ENCODE results near the gene PHF12. TPM values are rescaled to one million over a fixed set of nuclear protein-coding genes. Genes with fewer than 3 reads are reported as not detected.

Gene PHF12
- 10 to 100 TPM; 39.1 to 54.3 (median 45.2) TPM for total RNA-seq
- polyA plus RNA-seq, result 10 to 100 TPM in 2 of 3 donors, 1 to 10 TPM in 1; 6.9 to 24.7 (median 13.8) TPM

DNA sequence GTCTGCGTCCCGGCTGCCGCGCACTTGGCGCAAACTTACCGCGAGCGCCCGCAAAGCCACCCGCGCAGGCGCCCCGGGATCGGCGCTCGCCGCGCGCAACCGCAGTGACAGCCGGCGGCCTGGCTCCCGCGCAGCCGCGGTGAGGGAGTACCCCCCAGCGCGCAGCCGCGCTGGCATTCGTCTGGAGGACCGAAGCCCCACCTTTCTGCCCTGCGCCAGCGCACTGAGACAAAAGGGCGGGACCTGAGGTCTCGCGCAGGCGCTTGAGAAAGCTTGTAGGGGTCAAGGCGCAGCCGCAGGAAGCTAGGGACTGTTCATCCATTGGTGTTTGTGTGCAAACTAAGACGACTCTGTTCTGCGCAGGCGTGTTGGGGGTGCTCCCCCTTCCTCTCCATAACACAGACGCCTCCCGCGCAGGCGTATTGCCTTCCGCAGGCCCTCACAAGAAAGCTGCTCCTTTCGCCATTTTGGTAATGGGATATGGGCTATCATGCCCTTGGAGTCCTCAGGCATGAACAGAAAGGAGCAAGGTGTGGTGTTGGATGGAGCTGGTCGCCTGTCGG, at the start of gene PHF12:
Gene PHF12 (minus strand): TSS at position 91 of the 563 bp plus-strand sequence. CDS start 558 bp downstream, outside the sequence.
- Histone ChIP-seq H3K27me3 (no peaks in the 10 kb centered on the region), H3K36me3 (no peaks in the 10 kb centered on the region), H3K9me3 (no peaks in the 10 kb centered on the region), H3K4me1 (peaks cover 0 to 35% (median 22%) of the 10 kb centered on the region in 4 donors), H3K4me3 (peak within 1 kb of the TSS; percentile 92 to 96 (median 95)), H3K27ac (peak within 1 kb of the TSS; percentile 94 to 99 (median 98))
- 0% methylated on average over 51 of the region's 51 CpGs for WGBS, 2 donors
- no peak for TF ChIP-seq EP300 (IDR thresholded peaks at IDR 0.05)
- peak; percentile 93 to 97 (median 96) for TF ChIP-seq POLR2AphosphoS5 (IDR thresholded peaks at IDR 0.05)
- TF ChIP-seq POLR2A (IDR thresholded peaks at IDR 0.05), result peak; percentile 63 to 88
- peak; percentile 100 for DNase-seq
- intact Hi-C loops (cut with DNase I), result loop anchor here (2.0 to 5.0 kb wide), 3 partner anchors 55 to 614 kb away; partner anchors contain the start of genes FLOT2, IFT20, NEK8 and TNFAIP1

GRCh38 chr17:29000973-29001372, 49.7 kb upstream of the PHF12 start:
- no peak overlapping the region for H3K27ac ChIP-seq
- peaks cover 19 to 31% (median 30%) of the 10 kb centered on the region in 3 donors for H3K27me3 ChIP-seq
- no peaks in the 10 kb centered on the region for H3K36me3 ChIP-seq
- no peak for TF ChIP-seq EP300 (IDR thresholded peaks at IDR 0.05)
- TF ChIP-seq POLR2AphosphoS5 (IDR thresholded peaks at IDR 0.05), result no peak
- no peak for TF ChIP-seq CTCF (IDR thresholded peaks at IDR 0.05)
- TF ChIP-seq POLR2A (IDR thresholded peaks at IDR 0.05), result no peak
- H3K9me3 ChIP-seq, result no peaks in the 10 kb centered on the region
- intact Hi-C loops (cut with DNase I), result no loop called here
- no peak overlapping the region for H3K4me3 ChIP-seq
- 74 to 82% methylated on average over 5 of the region's 5 CpGs for WGBS, 2 donors
- H3K4me1 ChIP-seq, result peaks cover 0 to 9% (median 9%) of the 10 kb centered on the region in 4 donors
- no peak for DNase-seq

- no peak overlapping the region for H3K27ac ChIP-seq
- H3K27me3 ChIP-seq, result peaks cover 1 to 14% (median 13%) of the 10 kb centered on the region in 3 donors
- TF ChIP-seq POLR2AphosphoS5 (IDR thresholded peaks at IDR 0.05) (no peak), POLR2A (IDR thresholded peaks at IDR 0.05) (no peak), EP300 (IDR thresholded peaks at IDR 0.05) (no peak), CTCF (IDR thresholded peaks at IDR 0.05) (no peak)
- no peak for DNase-seq
- WGBS, 2 donors, result 39 to 42% methylated on average over 5 of the region's 5 CpGs
- intact Hi-C loops (cut with DNase I), result no loop called here
- no peaks in the 10 kb centered on the region for H3K36me3 ChIP-seq
- no peaks in the 10 kb centered on the region for H3K9me3 ChIP-seq
- no peaks in the 10 kb centered on the region for H3K4me1 ChIP-seq
- H3K4me3 ChIP-seq, result no peak overlapping the region
Observed at GRCh38 chr17:28999206-28999605, 47.9 kb upstream of the PHF12 start.

- Histone ChIP-seq H3K27me3 (peaks cover 0 to under 1% (median 0%) of the 10 kb centered on the region in 3 donors), H3K4me1 (no peaks in the 10 kb centered on the region), H3K36me3 (no peaks in the 10 kb centered on the region), H3K9me3 (no peaks in the 10 kb centered on the region), H3K27ac (no peak overlapping the region), H3K4me3 (no peak overlapping the region)
- intact Hi-C loops (cut with DNase I), result no loop called here
- no peak for DNase-seq
- TF ChIP-seq EP300 (IDR thresholded peaks at IDR 0.05) (no peak), POLR2A (IDR thresholded peaks at IDR 0.05) (no peak), POLR2AphosphoS5 (IDR thresholded peaks at IDR 0.05) (no peak), CTCF (IDR thresholded peaks at IDR 0.05) (no peak)
- 90 to 91% methylated on average over 1 of the region's 1 CpG for WGBS, 2 donors
Observed at GRCh38 chr17:28997806-28998205, 46.5 kb upstream of the PHF12 start.

GRCh38 chr17:28996554-28997096, 45.3 kb upstream of the PHF12 start:
- 52 to 60% methylated on average over 5 of the region's 5 CpGs for WGBS, 2 donors
- intact Hi-C loops (cut with DNase I), result no loop called here
- no peaks in the 10 kb centered on the region for H3K36me3 ChIP-seq
- H3K4me1 ChIP-seq, result no peaks in the 10 kb centered on the region
- no peak overlapping the region for H3K4me3 ChIP-seq
- no peak for DNase-seq
- H3K27ac ChIP-seq, result no peak overlapping the region
- H3K27me3 ChIP-seq, result no peaks in the 10 kb centered on the region
- TF ChIP-seq EP300 (IDR thresholded peaks at IDR 0.05), result no peak
- no peak for TF ChIP-seq POLR2AphosphoS5 (IDR thresholded peaks at IDR 0.05)
- no peak for TF ChIP-seq CTCF (IDR thresholded peaks at IDR 0.05)
- TF ChIP-seq POLR2A (IDR thresholded peaks at IDR 0.05), result no peak
- H3K9me3 ChIP-seq, result no peaks in the 10 kb centered on the region

Measured in sigmoid colon (tissue), 7 donors.